Stomach (tissue), 9 donors: ENCODE data around the gene VCL. TPM values are rescaled to one million over a fixed set of nuclear protein-coding genes. Genes with fewer than 3 reads are reported as not detected.
A peak's percentile ranks its signal among the peaks of the same experiment; 100 is the strongest.

Experiments
- DNase-seq, 2 donors: peaks; one replicate each; pipeline versions ENCODE4 v3.0.0 to v3.0.0-alpha.2; 2013 to 2019
- H3K27ac ChIP-seq, 5 donors: fragments of 200-600 bp in 4 of 5; sonication (generic) in 4 of 5; one replicate each; pipeline ENCODE4 v1.5.1; 2013 to 2019; ENCODE audit warnings: mild to moderate bottlenecking in 1 of 5, moderate library complexity in 1 of 5
- H3K27me3 ChIP-seq, 3 donors: fragments of 200-600 bp; sonication (generic); one replicate each; pipeline ENCODE4 v1.5.1; 2017 to 2019; ENCODE audit warnings: mixed run types in 1 of 3
- H3K36me3 ChIP-seq, 4 donors: fragments of 200-600 bp; sonication (generic); 1 replicate in 3 of 4; 2 replicates in 1 of 4; pipeline ENCODE4 v1.5.1; 2016 to 2019
- H3K4me1 ChIP-seq, 4 donors: fragments of 200-600 bp; sonication (generic); one replicate each; pipeline ENCODE4 v1.5.1; 2016 to 2019
- H3K4me3 ChIP-seq, 4 donors: fragments of 200-600 bp; sonication (generic) in 3 of 4; one replicate each; pipeline ENCODE4 v1.5.1; 2016 to 2019; ENCODE audit warnings: mild to moderate bottlenecking in 1 of 4
- H3K9me3 ChIP-seq, 4 donors: fragments of 200-600 bp; sonication (generic); one replicate each; pipeline ENCODE4 v1.5.1; 2016 to 2019
- EP300 ChIP-seq: sonication (generic); formaldehyde crosslinking; IDR thresholded peaks from one replicate; pipeline ENCODE4 v1.6.1; 2017; ENCODE audit warnings: antibody characterized with exemption
- POLR2A ChIP-seq, 4 donors: fragments of 450-650 bp; IDR thresholded peaks; one replicate each; pipeline ENCODE4 v1.6.1; 2016; ENCODE audit warnings: antibody characterized with exemption in 4 of 4, control low read depth in 2 of 4, mild to moderate bottlenecking in 1 of 4, moderate library complexity in 1 of 4
- POLR2AphosphoS5 ChIP-seq, 3 donors: sonication (generic); formaldehyde crosslinking; IDR thresholded peaks; one replicate each; pipeline ENCODE4 v1.6.1; 2016; ENCODE audit warnings: antibody characterized with exemption in 3 of 3
- WGBS, 5 donors: extraction: QIAGEN DNeasy Blood & Tissue Kit in 3 of 5; methylation state at CpG; one replicate each; pipeline versions ENCODE4 v1.1.5 to v1.1.7; 2013 to 2018; 5-methylcytosine and 5-hydroxymethylcytosine counted together
- intact Hi-C: fragments of 100-400 bp; cut with DNase I; formaldehyde crosslinking; loops from one replicate; pipeline ENCODE4 v1.15.1; 2023; ENCODE audit warnings: low total_unique reads
- polyA plus RNA-seq, 3 donors: library from polyadenylated mRNA; stranded (reverse); fragments of 200-250 nt; gene quantifications; one replicate each; pipeline ENCODE4 v1.2.3, GENCODE V29; 2013
- total RNA-seq, 5 donors: library from RNA; depleted of rRNA; stranded (reverse); fragments of >200 nt; gene quantifications; one replicate each; pipeline versions ENCODE4 v1.1.0 to v1.2.3, GENCODE V29; 2014 to 2016
- TF ChIP-seq, protein P1 (sequence below), 7 experiments: fragments of 450-650 bp in 4 of 7; fragments of 200-600 bp in 3 of 7; sonication (generic) in 3 of 7; IDR thresholded peaks; one replicate each; pipeline ENCODE4 v1.5.1; 2016 to 2019; ENCODE audit warnings: antibody characterized with exemption in 7 of 7, control low read depth in 2 of 7, mild to moderate bottlenecking in 1 of 7
- donor health status: healthy with polysubstance abuse.
- donor health status: Bipolar disorder and iron deficiency.
- donor health status: healthy.

The VCL gene
- total and polyA plus RNA-seq, 8 donors, result 11.2 to 211 (median 62.3) TPM

DNA sequence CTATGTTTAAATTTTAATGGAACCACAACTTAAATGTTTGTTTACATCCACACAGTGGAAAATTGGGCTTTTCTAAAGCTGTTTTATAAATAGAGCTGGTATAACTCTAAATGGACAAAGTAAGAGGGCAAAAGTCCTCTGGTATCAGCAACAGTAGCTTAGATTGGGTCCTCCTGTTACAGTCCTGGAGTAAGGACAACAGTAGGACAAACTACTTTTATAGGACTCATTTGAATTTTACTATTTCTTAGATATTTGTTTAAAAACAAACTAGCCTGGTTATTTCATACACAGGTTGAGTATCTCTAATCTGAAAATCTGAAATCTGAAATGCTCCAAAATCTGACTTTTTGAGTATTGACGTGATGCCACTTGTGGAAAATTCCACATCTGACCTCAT, 8.4 kb downstream of the VCL start:
- no peaks in the 10 kb centered on the region for H3K27me3 ChIP-seq
- peaks cover 9 to 96% (median 44%) of the 10 kb centered on the region in 4 donors for H3K4me1 ChIP-seq
- H3K27ac ChIP-seq, result no peak overlapping the region
- TF ChIP-seq POLR2AphosphoS5 (IDR thresholded peaks at IDR 0.05), result no peak
- no peak for TF ChIP-seq EP300
- no peak for TF ChIP-seq POLR2A (IDR thresholded peaks at IDR 0.05)
- TF ChIP-seq, protein P1, sequence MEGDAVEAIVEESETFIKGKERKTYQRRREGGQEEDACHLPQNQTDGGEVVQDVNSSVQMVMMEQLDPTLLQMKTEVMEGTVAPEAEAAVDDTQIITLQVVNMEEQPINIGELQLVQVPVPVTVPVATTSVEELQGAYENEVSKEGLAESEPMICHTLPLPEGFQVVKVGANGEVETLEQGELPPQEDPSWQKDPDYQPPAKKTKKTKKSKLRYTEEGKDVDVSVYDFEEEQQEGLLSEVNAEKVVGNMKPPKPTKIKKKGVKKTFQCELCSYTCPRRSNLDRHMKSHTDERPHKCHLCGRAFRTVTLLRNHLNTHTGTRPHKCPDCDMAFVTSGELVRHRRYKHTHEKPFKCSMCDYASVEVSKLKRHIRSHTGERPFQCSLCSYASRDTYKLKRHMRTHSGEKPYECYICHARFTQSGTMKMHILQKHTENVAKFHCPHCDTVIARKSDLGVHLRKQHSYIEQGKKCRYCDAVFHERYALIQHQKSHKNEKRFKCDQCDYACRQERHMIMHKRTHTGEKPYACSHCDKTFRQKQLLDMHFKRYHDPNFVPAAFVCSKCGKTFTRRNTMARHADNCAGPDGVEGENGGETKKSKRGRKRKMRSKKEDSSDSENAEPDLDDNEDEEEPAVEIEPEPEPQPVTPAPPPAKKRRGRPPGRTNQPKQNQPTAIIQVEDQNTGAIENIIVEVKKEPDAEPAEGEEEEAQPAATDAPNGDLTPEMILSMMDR (IDR thresholded peaks at IDR 0.05), result no peak
- no peak overlapping the region for H3K4me3 ChIP-seq
- H3K9me3 ChIP-seq, result no peaks in the 10 kb centered on the region
- WGBS, 5 donors, result 58 to 92% (median 88%) methylated on average over 1 of the region's 1 CpG
- DNase-seq, result no peak
- peaks cover 0 to 11% (median 4%) of the 10 kb centered on the region in 4 donors for H3K36me3 ChIP-seq
- intact Hi-C loops, result no loop called here

DNA sequence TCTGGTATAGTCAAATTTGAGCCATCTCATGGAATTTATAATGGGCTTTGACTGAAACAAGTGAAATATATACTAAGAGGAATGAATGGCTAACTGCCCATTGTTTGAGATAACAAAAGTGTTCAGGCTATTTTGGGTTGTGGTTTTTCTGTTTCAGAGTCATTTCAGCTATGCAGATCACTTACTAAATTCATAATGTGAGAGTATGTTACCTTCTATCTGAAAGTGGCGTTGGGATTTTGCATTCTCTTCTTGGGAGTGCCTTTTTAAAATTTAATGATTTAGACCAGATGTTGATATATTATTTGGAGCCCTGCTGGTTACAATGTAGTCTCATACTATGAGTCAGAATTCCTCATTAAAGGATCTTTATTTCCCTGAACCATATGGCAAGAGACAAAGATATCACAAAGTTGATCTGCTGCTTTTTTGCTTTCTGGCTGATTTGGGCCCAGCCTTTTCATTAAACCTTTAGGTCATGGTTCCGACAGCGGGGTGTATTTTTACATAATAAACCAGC, 10.4 kb downstream of the VCL start:
- TF ChIP-seq POLR2AphosphoS5 (IDR thresholded peaks at IDR 0.05) (no peak), EP300 (no peak), POLR2A (IDR thresholded peaks at IDR 0.05) (no peak)
- TF ChIP-seq, protein P1 (IDR thresholded peaks at IDR 0.05), result no peak
- Histone ChIP-seq H3K27me3 (no peaks in the 10 kb centered on the region), H3K27ac (peak overlapping the region in 2 of 5 donors; percentile 23 to 56), H3K4me3 (no peak overlapping the region), H3K9me3 (no peaks in the 10 kb centered on the region), H3K4me1 (peaks cover 15 to 96% (median 56%) of the 10 kb centered on the region in 4 donors), H3K36me3 (peaks cover 0 to 11% (median 4%) of the 10 kb centered on the region in 4 donors)
- 53 to 75% (median 67%) methylated on average over 3 of the region's 3 CpGs for WGBS, 5 donors
- intact Hi-C loops, result no loop called here
- DNase-seq, result no peak

DNA sequence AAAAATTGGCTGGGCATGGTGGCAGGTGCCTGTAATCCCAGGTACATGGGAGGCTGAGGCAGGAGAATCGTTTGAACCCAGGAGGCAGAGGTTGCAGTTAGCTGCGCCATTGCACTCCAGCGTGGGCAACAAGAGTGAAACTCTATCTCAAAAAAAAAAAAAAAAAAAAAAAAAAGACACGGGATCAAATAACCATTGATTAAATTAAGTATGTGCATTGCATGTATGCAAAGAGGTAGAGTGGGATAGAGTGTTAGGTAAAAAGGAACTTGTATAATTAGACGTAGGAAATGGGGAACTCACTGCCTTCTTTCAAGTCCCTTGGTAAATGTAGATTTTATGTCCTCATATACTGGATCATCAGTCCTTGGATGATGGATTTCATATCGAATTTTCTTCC, 13.1 kb downstream of the VCL start:
- DNase-seq, result no peak
- TF ChIP-seq, protein P1 (IDR thresholded peaks at IDR 0.05), result no peak
- TF ChIP-seq EP300 (no peak), POLR2AphosphoS5 (IDR thresholded peaks at IDR 0.05) (no peak), POLR2A (IDR thresholded peaks at IDR 0.05) (no peak)
- WGBS, 5 donors, result 88 to 98% (median 90%) methylated on average over 6 of the region's 6 CpGs
- intact Hi-C loops, result no loop called here
- H3K27ac ChIP-seq, result peak overlapping the region in 1 of 5 donors; percentile 39
- H3K36me3 ChIP-seq, result peaks cover 0 to 11% (median 4%) of the 10 kb centered on the region in 4 donors
- no peaks in the 10 kb centered on the region for H3K9me3 ChIP-seq
- H3K4me3 ChIP-seq, result no peak overlapping the region
- no peaks in the 10 kb centered on the region for H3K27me3 ChIP-seq
- peaks cover 17 to 92% (median 59%) of the 10 kb centered on the region in 4 donors for H3K4me1 ChIP-seq

DNA sequence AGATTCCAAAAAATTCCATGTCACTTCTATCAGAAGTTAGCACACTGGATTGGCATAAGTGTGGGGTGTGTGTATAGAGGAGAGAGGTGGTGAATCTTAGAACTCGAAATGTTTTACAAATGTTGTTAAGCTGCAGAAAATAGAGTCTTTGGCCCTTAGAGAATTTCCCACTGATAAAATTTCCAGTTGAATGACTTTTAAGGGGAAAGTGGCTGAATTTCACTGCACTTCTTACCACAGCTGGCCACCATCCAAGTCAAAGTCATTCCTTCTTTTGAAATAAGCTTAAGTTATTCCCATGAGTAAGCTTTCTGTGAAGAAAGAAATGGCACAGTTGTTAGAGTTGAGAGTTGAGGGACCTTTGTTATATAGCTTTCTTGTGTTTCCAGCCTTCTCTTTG, 13.9 kb downstream of the VCL start:
- Histone ChIP-seq H3K4me1 (peaks cover 17 to 84% (median 56%) of the 10 kb centered on the region in 4 donors), H3K27me3 (no peaks in the 10 kb centered on the region), H3K9me3 (no peaks in the 10 kb centered on the region), H3K4me3 (no peak overlapping the region), H3K27ac (peak overlapping the region in 1 of 5 donors; percentile 39), H3K36me3 (peaks cover 0 to 11% (median 4%) of the 10 kb centered on the region in 4 donors)
- intact Hi-C loops, result no loop called here
- TF ChIP-seq POLR2A (IDR thresholded peaks at IDR 0.05) (no peak), EP300 (no peak), POLR2AphosphoS5 (IDR thresholded peaks at IDR 0.05) (no peak)
- TF ChIP-seq, protein P1 (IDR thresholded peaks at IDR 0.05), result no peak
- DNase-seq, result peak in 1 of 2 donors; percentile 59
- 52 to 66% (median 53%) methylated on average over 1 of the region's 1 CpG for WGBS, 5 donors
